ENCODE data around the gene VPS26A. TPM values are rescaled to one million over a fixed set of nuclear protein-coding genes. Genes with fewer than 3 reads are reported as not detected.

VPS26A gene
- total and polyA plus RNA-seq, 2 experiments from 2014 or later = 29.0 to 41.6 TPM

Small RNAs within 50 kb of the gene (small RNA-seq; reads per million reads assigned to genes)
- not detected for gene RF00017 (ENCODE audit: low replicate concordance)

Other genes starting within 250 kb of the VPS26A start
- 37.2 and 38.9 TPM in 2 replicates for gene DDX50, start 222.9 kb upstream of the VPS26A start, total RNA-seq (2014; rRNA removed; shearing (Covaris generic))
- 33.0 and 37.2 TPM in 2 replicates for gene DDX50, start 222.9 kb upstream of the VPS26A start, polyA plus RNA-seq (2016; fragmentation: Nextera tagmentation; extraction: Ambion mirVana)
- gene DDX21, start 168.0 kb upstream of the VPS26A start, total RNA-seq (2014; rRNA removed; shearing (Covaris generic)) = 194 and 209 TPM in 2 replicates
- gene DDX21, start 168.0 kb upstream of the VPS26A start, polyA plus RNA-seq (2016; fragmentation: Nextera tagmentation; extraction: Ambion mirVana) = 130 and 138 TPM in 2 replicates
- 36.4 and 39.8 TPM in 2 replicates for gene KIFBP, start 135.4 kb upstream of the VPS26A start, total RNA-seq (2014; rRNA removed; shearing (Covaris generic))
- gene KIFBP, start 135.4 kb upstream of the VPS26A start, polyA plus RNA-seq (2016; fragmentation: Nextera tagmentation; extraction: Ambion mirVana) = 21.9 and 24.5 TPM in 2 replicates
- not detected in 2 replicates for gene SRGN, start 36.1 kb upstream of the VPS26A start, total RNA-seq (2014; rRNA removed; shearing (Covaris generic))
- gene SRGN, start 36.1 kb upstream of the VPS26A start, polyA plus RNA-seq (2016; fragmentation: Nextera tagmentation; extraction: Ambion mirVana) = 0.30 TPM in 1 of 2 replicates, not detected in the other
- 31.2 and 45.2 TPM in 2 replicates for gene SUPV3L1, start 56.1 kb downstream of the VPS26A start, total RNA-seq (2014; rRNA removed; shearing (Covaris generic))
- 28.7 and 29.9 TPM in 2 replicates for gene SUPV3L1, start 56.1 kb downstream of the VPS26A start, polyA plus RNA-seq (2016; fragmentation: Nextera tagmentation; extraction: Ambion mirVana)
- gene HKDC1, start 96.2 kb downstream of the VPS26A start, total RNA-seq (2014; rRNA removed; shearing (Covaris generic)) = 0.03 TPM in 1 of 2 replicates, not detected in the other
- gene HKDC1, start 96.2 kb downstream of the VPS26A start, polyA plus RNA-seq (2016; fragmentation: Nextera tagmentation; extraction: Ambion mirVana) = not detected in 2 replicates
- 197 and 229 TPM in 2 replicates for gene HK1, start 154.3 kb downstream of the VPS26A start, total RNA-seq (2014; rRNA removed; shearing (Covaris generic))
- gene HK1, start 154.3 kb downstream of the VPS26A start, polyA plus RNA-seq (2016; fragmentation: Nextera tagmentation; extraction: Ambion mirVana) = 70.0 and 76.6 TPM in 2 replicates

All from GM23338 (cell line).